Skin of body (tissue), 2 donors: Measurements from ENCODE around the gene ATAD3C. TPM values are rescaled to one million over a fixed set of nuclear protein-coding genes. Genes with fewer than 3 reads are reported as not detected.
"Not testable (repeated sequence)": the region's sequence is repeated elsewhere in the genome, so short reads cannot be mapped to it uniquely, and the experiment has no call there.

Experiments
- DNase-seq: peaks from one replicate; lab custom pipeline; 2025; lab: John Stamatoyannopoulos, UW
- total RNA-seq: library from RNA; depleted of rRNA; stranded (reverse); fragments of >200 nt; gene quantifications from one replicate; pipeline ENCODE4 v1.2.3, GENCODE V29; 2014

ATAD3C gene
- total RNA-seq, 1 donor from 2014 or later = 0.39 TPM

DNA sequence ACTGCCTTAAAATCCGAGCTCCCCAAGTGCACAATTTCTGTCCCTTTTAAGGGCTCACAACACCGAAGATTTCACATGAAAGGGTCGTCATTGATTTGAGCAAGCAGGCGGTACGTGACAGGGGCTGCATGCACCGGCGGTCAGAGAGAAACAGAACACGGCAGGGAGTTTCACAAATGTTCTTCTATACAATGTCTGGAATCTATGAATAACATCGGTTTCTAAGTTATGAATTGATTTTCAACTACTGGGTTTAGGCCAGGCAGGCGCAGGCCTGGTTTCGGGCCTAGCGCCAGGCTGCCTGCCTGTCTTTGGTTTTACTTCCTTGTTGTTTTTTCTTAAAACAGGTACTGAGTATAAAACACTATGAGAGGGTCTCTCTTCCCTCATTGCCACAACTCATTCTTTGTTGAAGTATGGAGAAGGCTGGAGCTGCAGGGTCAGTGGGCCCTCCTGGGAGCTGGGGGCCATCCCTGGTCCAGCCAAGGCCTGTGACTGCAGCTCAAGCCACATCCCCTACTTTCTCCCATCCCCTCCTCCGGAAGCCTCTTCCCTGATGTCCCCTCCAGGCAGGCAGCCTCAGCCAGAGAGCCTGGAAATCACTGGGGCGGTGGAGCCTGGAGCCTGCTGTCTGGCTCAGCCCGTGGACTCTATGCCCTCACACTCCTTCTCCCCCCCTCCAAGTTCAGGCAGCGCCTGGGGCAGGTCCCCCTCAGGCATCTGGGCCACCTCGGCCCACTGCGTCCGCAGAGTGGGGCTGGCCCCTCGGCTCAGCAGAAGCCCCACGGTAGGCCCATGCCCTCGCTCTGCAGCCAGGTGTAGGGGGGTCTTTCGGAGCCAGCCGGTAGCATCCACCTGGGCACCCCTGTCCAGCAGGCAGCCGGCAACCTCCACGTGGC, 30.8 kb upstream of the ATAD3C start:
- DNase-seq = no peak

DNA sequence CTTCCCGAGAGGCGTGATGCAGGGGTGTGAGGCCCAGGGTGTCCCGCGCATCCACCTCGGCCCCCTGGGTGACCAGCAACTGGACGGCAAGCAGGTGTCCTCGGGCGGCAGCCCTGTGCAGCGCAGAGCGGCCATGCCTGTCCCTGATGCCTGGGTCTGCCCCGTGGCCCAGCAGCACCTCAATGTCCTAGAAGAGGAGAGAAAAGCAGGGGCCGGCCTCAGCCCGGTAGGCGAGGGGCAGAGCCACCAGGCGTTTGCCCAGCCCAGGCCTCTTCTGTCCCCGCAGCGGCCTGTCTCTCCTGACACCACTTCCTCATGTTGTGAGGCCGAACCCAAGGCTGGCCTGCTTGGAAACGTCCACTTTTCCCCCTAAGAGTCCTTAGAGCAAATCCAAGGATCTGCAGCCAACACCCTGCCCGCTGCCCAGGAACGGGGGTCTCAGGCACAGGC, 30.1 kb upstream of the ATAD3C start:
- no peak for DNase-seq

DNA sequence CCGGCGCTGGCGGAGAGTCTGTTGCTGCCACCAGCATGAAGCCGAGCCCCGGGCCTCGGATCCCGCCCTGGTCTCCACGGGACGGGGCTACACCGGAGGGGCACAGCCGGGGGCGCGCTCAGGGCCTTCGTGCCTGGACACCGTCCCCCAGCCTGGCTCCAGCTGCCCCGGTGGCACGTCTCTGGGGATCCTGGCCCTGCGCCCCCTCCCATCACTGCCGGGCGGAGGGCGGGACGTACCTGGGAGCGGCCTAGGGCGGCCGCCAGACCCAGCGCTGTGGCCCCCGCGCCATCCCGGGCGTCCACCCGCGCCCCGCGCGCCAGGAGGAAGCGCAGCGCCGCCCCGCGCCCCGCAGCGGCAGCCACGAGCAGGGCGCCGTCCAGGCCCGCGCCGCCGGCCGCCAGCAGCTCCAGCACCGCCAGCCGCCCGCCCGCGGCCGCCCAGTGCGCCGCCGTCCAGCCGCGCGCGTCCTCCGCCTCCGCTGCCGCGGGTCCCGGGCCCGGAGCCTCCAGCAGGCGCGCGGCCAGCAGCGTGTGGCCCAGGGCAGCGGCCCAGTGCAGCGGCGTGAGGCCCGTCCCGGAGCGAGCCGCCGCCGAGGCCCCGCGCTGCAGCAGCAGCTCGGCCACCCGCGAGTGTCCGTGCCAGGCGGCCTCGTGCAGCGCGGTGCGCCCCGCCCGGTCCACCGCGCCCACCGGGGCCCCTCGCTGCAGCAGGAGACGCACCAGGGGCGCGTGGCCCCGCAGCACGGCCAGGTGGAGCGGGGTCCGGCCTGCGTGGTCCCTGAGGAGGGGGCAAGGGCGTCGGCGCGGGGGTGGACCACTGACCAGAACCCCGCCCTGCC, 29.5 kb upstream of the ATAD3C start:
- DNase-seq = no peak

DNA sequence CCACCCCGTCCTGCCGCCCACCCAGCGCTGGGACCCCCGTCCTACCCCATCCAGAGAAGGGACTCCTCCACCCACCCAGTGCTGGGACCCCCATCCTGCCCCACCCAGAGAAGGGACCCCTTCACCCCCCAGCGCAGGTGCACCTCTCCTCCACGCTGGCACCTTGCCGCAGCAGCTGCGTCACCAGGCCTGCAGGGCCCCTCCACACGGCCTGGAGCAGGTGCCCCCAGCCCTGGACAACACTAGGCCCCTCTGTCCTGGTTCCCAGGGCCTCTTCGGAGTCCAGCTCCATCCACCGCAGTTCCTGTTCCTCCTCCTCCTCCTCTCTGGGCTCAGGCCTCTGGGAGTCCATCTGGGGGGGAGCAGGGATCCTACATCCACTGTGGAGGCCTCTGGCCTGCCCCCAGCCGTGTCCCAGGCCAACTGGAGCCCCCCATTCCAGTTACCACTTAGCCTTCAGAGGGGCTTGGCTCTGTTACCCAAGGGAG, 28.8 kb upstream of the ATAD3C start:
- no peak for DNase-seq

DNA sequence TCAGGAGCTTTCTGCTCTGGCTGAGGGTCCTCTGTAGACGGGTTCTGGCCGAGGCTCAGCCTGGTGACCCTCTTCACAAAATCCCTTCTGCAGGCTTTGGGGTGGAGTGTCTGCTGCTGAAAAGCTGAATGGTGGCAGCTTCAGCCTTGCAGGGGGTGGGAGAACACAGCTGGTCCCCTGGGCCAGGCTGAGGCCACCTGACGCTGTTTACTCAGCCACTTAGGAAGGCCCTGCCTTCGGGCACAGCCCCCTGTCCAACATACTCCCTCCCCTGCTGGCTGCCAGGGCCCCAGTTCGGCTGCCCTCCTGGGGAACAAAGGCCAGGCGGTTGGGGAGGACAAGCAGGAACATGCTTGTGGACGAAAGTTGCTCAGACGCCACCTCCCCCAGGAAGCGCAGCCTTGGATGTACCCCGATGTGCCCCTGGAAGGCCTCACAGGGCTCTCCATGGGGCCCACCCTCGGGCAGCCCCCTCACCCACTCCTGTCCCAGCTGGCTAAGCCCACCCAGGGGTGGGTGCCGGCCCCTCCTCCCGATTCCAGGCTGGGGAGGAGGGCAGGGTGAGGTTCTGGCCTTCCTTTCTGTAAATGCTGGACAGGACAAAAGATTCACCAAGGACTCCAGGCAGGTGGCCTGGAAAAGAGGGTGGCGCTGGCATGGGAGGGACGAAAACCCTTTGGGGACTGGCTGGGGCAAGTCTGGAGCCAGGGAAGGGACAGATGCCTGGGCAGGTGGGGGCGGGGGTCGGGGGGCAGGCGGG, 28.2 kb upstream of the ATAD3C start, which contains the start of gene ANKRD65:
Gene ANKRD65, minus strand, starts transcription at position 130 of the 760 bp plus-strand sequence. CDS start 271 bp downstream, outside the sequence.
- DNase-seq = no peak

DNA sequence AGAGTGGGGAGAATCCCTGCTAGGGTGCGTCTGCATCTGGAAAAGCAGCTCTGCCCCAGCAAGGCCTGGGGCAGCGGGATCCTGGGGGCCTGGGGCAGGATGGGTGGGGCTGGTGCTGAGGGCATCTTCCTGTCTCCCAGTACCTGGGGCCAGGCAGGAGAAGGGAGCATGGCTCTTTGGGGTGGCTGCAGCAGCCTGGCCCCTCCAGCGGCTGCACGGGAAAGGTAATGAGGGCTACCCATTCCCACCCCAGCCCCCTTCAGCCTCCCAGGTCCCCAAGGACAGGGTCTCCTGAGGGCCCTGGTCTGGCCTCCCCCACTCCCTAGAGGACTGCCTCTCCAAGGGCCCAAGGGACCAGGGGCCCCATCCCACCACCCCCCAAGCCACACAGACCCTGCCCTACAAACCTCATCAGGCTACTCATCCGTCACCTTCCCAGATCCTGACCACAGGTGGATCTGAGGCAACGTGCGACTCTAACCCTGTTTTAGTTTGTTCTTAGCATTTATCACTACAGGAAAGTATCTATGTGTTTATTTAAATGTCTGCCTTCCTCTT, 27.5 kb upstream of the ATAD3C start:
- DNase-seq = no peak

DNA sequence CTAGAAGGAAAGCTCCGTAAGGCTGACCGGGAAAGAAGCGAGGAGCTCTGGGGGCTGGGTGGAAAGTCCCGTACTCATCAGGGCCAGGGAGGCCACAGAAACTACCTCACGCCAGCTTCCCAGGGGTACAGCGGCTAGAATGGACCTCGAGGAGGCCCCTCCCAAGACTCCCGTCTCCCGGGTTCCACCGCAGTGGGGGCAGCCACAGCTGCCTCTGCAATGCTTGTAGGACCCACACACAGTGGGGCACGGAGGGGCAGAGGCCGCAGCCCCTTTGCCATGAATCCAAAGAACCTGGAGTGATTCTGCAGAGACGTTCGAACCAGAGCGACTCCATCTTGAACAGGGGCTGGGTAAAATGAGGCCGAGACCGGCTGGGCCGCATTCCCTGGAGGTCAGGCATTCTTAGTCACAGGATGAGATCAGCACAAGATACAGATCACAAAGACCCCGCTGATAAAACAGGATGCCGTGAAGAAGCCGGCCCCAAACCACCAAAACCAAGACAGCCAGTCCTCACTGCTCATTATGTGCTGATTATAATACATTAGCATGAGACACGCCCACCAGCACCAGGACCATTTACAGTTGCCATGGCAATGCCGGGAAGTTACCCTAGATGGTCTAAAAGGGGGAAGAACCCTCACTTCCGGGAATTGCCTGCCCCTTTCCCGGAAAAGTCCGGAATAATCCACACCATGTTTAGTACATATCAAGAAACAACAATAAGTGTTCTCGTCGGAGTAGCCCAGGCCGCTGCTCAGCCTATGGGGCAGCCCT, 26.8 kb upstream of the ATAD3C start:
- no peak for DNase-seq

DNA sequence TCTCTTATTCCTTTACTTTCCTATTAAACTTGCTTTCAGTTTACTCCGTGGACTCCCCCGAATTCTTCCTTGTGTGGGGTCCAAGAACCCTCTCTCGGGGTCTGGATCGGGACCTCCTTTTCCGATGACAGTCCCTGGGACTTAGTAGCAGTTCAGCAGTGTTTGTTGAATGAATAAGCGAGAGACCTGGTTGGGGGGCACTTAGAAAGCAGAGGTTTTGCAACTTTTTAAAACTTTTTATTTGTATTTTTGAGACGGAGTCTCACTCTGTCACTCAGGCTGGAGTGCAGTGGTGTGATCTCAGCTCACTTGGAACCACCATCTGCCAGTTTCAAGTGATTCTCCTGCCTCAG, 26.3 kb upstream of the ATAD3C start:
- DNase-seq = no peak

DNA sequence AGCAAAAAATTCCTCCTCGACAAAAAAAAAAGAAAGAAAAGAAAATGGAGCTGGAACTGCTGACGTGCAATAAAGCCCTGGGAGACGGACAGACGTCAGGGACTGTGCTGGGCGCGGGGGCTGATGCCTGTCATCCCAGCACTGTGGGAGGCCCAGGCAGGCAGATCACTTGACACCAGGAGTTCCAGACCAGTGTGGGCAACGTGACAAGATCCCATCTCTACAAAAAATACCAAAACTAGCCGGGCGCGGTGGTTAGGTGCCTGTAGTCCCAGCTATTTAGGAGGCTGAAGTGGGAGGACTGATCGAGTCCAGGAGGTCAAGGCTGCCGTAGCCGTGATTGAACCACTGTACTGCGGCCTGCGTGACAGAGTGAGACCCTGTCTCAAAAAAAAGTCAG, 24.8 kb upstream of the ATAD3C start:
- DNase-seq = no peak

DNA sequence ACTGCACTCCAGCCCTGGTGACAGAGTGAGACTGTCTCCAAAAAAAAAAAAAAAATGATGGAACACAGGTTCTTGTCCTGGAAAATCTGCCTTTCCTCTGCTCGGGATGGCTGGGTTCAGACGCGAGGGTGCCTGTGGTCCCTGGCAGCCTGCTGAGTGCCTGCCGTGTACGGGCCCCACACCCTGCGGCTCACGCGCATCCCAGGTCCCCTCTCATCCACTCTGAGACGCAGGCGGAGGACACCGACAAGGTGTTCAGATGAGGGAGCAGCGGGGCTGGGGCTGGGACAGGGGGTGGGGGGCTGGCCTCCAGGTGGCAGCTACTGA, 24.1 kb upstream of the ATAD3C start:
- DNase-seq = no peak

DNA sequence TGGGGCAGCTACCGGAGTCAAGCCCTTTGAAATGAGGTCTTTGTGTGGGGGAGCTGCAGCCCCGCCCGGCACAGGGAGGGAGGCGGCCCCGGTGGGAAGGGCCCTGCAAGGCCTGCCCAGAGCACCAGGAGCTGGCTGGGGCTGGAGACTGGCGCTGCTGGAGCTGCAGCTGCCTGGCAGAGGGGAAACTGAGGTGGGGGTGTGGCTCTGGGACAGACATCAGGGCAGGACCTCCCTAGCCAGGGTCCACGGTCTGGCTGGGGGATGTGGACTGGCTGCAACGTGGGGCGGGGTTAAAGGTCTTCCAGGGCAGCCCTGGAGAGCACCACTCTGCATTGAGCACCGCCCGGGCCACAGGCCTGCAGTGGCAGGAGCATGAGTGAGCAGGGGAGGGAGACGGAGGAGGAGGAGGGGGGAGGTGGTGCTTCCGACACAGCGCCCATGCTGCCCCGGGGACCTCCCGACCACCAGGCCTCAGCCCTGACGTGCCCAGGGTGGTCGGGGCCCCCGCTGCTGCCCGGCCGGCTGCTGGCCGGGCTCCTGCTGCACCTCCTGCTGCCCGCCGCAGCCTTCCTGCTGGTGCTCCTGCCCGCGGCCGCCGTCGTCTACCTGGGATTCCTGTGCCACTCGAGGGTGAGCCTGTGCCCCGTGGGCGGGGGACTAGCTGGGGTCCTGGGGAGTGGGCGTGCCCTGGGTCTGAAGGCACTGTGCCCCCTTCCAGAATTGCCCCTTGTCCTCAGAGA, 23.6 kb upstream of the ATAD3C start:
- DNase-seq = no peak

DNA sequence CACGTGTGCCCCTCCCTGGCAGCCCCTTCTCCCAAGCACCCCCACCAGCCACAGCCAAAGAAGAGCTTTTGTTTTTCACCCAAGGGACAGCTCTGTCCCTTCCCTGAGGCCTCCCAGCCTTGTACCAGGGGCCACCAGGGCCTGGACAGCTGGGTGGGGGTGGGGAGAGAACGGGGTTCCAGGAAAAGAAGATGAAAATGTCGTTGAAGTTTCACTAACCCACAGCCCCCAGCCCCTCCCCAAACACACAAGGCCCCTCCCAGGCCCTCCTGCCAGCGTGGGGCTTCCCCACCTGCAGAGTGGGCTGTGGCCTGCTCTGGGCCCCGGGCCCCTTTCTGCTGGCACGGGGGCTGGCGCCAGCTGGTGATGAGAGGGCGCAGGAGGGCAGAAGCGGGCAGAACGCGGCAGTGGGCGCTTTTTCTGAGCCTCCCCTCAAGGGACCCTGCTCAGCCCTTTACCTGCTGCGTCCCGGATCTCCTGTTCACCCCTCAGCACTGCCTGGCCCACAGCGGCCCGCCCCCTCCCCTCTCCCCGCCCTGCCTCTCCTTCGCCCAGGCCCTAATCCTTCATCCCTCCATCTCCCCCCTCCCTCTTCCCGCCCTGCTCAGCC, 22.9 kb upstream of the ATAD3C start:
- DNase-seq = no peak

DNA sequence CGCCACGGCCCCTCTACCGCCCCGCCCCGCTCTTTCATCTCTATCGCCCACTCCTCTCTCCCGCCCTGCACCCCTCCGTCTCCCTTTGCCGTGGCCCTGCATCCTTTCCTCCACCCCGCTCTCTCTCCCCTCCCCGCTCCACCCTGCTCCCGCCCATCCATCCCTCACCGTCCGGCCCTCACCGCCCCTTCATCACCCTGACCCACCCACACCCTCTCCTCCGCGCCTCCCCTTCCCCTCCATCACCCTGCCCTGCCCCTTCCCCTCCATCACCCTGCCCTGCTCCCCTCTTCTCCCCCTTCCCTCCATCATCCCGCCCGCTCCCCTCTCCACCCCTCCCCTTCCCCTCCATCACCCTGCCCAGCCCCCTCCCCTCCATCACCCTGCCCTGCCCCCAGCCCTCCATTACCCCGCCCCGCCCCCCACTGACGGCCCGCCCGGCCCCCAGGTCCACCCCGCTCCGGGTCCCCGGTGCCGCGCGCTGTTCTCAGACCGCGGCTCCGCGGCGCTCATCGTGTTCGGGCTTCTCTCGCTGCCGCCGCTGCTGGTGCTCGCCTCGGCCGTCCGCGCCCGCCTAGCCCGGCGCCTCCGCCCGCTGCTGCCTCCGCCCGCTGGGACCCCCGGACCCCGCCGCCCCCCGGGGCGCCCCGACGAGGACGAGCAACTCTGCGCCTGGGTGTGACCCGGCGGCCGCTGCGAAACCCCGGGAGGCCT, 22.2 kb upstream of the ATAD3C start:
- no peak for DNase-seq

DNA sequence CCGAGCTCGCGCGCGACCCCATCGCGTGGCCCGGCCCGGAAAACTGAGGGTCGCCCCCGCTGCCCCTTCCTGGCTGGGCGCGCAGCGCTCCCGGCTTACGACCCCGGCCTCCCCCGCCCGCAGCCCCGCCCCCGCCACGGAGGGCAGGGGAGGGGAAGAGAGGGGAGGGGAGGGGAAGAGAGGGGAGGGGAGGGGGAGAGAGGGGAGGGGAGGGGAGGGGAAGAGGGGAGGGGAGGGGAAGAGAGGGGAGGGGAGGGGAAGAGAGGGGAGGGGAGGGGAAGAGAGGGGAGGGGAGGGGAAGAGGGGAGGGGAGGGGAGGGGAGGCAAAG, 21.7 kb upstream of the ATAD3C start:
- DNase-seq = no peak

DNA sequence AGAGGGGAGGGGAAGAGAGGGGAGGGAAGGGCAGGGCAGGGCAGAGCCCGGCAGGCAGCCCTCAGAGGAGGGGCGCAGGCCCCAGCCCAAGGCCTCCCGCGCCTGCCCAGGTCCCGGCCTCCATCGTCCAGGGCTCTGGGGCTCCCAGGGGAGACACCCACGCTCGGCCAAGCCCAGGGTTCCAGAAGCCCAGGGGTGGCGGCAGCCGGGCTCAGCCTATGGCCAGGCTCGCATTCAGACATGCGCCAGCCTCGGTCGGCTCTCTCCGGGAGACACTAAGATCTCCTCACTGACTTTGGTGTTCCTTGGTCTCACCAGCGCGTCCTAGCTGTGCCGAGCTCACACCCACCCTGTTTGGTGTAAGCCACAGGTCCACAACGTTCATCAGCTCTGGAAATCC, 21.3 kb upstream of the ATAD3C start:
- DNase-seq = no peak

DNA sequence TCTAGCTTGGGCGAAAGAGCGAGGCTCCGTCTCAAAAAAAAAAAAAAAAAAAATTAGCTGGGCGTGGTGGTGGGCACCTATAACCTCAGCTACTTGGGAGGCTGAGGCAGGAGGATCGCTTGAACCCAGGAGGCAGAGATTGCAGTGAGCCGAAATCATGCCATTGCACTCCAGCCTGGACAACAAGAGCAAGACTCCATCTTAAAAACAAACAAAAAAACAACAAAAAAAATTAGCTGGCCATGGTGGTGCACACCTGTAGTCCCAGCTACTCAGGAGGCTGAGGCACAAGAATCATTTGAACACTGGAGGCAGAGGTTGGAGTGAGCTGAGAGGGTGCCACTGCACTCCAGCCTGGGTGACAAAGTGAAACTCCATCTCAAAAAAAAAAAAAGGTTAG, 20.5 kb upstream of the ATAD3C start:
- not testable (repeated sequence) for DNase-seq

DNA sequence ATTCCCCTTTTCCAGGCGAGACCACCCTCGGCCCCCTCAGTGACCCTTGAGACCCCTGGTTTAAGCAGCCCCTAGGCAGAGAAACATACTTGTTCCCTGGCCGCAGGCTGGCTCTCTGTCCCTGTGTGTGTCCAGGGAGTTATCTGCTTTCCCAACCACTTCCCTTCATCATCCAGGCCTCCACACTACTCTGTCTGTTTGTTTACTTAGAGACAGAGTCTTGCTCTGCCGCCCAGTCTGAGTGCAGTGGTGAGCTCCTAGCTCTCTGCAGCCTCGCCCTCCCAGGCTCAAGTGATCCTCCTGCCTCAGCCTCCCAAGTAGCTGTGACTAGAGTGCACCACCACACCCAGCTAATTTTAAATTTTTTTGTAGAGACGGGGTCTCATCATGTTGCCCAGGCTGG, 19.8 kb upstream of the ATAD3C start:
- DNase-seq = no peak

DNA sequence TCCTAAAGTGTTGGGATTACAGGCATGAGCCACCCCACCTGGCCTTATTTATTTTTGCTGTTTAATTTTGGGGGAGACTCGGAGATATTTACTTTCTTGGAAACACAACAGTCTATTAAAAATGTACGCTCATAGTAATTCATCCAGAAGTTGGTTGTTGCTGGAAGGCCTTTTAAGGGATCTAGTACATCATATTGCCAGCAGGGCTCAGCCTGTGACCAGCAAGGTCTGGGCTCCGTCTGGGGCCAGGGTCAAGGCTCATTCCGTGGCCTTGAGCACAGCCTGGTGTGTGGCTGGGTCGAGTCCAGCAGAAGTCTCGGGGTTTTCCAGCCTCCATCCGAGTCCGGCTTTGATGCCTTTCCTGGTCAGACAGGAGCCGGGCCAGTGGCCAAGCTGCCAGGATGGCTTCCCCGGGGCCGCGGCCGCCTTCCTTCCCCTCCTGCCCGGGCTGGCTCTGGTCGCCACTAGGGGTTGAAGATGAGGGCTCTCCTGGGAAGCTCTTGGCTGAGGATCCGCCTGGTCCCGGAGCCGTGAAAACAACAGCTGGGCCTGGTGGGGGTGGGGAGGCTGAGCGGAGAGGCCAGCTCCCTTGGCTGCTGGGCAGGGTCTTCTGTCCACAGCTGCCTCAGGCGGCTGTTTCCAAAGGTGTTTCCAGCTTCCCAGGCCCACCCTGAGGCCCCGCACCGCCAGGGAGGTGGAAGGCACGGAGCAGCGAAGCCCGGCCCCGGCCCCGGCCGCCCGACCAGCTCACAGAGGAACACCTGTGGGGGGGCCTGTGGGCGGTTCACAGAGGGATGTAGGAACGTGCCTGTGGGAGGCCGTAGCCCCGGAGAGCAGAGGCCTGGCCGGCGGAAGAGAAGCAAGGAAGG, 19.1 kb upstream of the ATAD3C start:
- peak; percentile 44 for DNase-seq
